Measurements from ENCODE around the gene TTLL6.
"Not testable (repeated sequence)": the region's sequence is repeated elsewhere in the genome, so short reads cannot be mapped to it uniquely, and the experiment has no call there.

The TTLL6 gene

DNA sequence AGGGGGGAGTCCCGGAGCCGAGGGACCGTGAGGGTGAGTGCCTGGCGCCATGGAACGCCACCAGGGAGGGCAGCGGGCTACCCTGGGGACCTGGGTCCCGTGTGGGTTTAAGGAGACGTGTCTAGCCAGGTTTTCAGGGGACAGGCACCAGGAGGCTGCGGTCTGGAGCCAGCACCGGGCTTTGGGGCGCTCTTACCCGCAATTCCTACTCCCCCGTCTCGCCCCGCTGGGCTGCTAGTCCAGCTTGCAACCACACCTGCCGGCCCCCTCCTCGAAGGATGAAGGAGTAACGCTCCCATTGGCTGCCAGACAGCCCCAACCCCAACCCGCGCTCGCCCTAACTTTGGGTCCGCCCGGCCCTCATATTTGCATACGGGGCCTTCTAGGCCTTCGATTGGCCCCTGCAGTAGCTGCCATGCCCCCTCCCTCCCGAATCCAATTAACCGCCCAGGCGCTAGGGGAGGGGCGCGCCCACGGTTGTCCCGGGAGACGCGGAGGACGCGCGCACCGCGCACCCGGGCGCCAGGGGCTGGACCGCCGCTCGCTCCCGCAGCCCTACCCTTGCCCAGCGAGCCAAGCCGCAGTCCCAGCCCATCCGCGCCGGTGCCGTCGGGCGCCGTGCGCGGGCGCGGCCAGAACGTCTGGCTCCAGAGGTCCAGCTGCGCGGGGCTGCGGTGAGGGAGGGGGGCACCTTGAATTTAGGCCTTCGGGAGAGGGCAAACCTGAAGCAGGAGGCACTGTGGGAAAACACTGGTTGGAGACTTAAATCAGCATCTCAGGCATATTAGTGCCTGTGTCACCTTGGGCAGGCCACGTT, at the start of gene TTLL6:
TSS of gene TTLL6 (minus strand) at position 456 of the 817 bp plus-strand sequence. CDS start at position 299, 157 bp downstream.
- peak; percentile 47 to 66 for DNase-seq (ENCODE audit: low read depth in 2 of 2)

DNA sequence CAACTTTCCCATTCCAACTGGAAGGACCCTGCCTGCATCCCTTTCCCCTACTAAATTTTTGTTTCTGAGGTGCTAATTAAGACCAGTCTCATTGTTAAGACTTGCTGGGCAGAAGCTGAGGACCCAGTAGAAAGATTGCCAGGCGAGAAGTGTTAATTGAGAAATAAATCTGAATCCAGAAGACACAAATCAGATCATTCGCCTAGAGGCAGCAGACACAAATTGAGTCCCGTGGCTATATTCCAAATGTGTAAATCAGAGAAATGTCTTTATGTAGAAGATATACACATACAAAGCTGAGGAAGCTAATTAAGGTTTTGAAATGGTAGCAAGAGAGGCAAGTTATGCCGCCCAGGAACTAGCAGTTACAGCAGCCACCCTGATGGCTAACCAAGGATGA, 43.4 kb upstream of the TTLL6 start:
- DNase-seq (ENCODE audit: low read depth in 2 of 2): no peak

- DNase-seq (ENCODE audit: low read depth in 2 of 2): no peak
Measured at GRCh38 chr17:48860034-48860433, 43.0 kb upstream of the TTLL6 start.

GRCh38 chr17:48856122-48856821, 39.2 kb upstream of the TTLL6 start:
- no peak for DNase-seq (ENCODE audit: low read depth in 2 of 2)

DNA sequence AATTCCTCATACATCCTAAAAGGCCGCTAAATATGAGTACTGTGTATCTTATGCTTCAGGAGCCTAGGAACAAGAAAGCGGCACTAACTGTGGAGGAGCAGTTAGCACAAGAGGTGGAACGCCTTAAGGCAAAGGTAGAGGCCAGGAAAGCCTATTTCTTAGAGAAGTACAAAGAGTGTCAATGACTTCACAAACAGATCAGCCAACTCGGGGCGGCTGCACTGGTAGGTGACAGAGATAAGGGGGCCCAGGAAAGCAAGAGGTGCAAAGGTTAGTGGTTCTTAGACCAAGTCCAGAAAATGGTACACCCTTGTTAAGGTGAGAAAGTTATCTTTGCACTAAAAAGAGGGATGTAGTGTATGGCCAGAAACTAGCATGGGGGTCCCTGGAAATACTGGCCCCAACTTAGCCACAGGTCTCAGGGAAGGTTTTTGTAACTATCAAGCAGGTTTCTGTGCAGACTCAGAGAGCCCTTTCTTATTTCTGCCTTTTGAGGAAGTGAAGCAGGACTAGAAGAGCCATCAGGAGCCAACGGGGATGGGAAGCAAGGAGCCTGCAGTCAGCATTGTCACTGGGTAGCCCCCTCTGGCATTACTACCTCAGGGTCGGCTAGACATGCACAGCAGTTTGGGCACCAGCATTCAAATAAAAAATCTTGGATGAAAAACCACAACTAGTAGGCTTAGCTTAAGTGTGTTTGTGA, 37.9 kb upstream of the TTLL6 start:
- no peak for DNase-seq (ENCODE audit: low read depth in 2 of 2)

DNA sequence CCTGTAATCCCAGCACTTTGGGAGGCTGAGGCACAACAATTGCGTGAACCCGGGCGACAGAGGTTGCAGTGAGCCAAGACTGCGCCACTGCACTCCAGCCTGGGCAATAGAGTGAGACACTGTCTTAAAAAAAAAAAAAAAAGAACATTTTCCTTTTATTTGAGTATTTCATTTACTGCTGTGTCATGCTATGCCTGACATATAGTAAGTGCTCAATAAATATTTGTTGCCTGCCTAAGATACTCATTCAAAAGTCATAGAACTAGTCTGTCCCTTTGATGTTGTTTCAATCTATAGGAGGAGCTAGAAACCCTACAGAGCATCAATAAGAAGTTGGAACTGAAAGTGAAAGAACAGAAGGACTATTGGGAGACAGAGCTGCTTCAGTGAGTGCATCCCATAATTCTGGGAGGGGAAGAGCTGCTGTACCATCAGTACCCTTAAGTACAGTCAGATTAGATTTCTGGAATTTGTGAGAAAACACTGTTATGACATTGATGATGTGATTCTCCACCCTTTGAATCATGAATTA, 33.8 kb upstream of the TTLL6 start:
- no peak for DNase-seq (ENCODE audit: low read depth in 2 of 2)

DNA sequence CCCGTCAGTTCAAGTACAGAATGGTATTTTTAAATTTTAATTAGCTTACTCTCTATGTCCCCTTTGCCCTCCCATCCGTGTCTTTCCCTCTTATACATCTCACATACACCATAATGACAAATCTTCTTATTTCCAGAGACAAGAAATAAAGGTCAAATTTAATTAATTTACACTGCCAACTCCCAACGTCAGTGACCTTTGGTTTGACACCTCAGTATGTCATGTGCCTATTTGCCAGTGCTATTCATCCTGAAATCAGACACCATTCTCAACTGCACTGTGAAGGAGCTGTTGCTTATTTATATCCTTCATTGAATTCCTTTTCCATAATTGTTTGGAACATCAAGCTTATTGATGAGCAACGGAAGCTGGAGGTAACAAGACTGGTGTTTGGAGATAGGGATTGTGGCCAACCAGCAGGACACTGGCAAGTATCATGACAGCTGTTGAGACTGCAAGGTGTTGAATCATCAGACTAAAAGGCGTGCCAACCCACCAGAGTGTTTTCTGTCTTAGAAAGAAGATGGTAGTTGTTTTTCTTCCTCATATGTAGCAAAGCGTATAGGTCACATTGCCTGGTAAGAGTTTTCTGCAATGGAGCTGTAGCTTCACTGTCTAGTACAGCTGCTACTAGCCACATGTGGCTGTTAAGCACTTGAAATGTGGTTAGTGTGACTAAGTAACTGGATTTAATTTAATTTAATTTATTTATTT, 26.3 kb upstream of the TTLL6 start:
- no peak for DNase-seq (ENCODE audit: low read depth in 2 of 2)

GRCh38 chr17:48842746-48843145, 25.7 kb upstream of the TTLL6 start:
- no peak for DNase-seq (ENCODE audit: low read depth in 2 of 2)

- DNase-seq (ENCODE audit: low read depth in 2 of 2): no peak
Measured at GRCh38 chr17:48841395-48841831, 24.4 kb upstream of the TTLL6 start.

DNA sequence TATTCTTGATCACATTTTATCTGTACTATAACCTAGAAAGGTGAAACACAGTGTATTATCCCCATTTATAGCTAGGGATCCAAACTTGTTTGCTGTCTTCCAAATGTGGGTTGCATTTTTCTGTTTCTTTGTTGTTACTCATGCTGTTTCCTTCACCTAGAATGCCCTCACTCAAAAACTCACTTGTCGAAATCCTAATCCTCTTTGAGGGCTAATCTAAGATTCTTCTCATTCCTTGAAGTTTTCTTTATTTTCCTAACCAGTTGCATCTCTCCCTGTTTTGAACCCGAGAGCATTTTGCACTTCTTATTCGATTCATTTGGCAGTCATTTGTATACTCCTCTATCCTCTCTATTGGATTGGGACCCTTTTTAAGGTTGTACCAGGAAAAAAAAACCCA, 23.4 kb upstream of the TTLL6 start:
- DNase-seq (ENCODE audit: low read depth in 2 of 2): no peak

- DNase-seq (ENCODE audit: low read depth in 2 of 2): not testable (repeated sequence)
Measured at GRCh38 chr17:48837458-48837857, 20.4 kb upstream of the TTLL6 start.

DNA sequence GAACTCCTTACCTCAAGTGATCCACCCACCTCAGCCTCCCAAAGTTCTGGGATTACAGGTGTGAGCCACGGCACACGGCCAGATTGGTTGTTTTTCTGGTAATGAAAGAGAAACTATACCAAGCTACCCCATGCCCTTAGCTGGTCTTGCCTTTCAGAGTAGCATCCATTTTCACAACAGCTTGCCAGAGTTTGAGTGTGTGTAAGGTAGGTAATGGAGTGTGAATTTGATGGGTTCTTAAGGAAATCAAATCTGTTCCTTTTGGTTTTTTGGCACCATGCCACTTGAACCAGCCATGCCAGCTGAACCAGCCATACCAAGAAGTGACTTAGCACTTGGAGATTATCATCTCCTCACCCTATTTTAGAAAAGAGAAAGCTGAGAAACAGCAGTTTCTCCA, 18.9 kb upstream of the TTLL6 start:
- no peak for DNase-seq (ENCODE audit: low read depth in 2 of 2)

DNA sequence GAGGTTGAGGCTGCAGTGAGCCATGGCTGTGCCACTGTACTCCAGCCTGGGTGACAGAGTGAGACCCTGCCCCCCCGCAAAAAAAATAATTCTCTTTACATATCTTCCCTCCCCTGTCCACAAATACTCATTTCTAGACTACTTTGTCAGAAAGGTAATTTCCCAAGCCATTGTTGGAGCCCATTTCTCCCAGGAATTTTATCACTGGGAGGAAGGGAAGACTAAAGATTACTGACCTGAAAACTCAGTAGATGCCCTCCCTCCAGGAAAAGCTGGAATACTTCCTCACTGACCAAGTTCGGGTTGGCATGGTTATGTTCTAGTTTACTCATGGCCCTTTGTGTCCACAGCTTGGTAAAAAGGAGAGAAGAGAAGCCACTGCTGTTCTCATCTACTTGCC, 17.9 kb upstream of the TTLL6 start:
- no peak for DNase-seq (ENCODE audit: low read depth in 2 of 2)

DNA sequence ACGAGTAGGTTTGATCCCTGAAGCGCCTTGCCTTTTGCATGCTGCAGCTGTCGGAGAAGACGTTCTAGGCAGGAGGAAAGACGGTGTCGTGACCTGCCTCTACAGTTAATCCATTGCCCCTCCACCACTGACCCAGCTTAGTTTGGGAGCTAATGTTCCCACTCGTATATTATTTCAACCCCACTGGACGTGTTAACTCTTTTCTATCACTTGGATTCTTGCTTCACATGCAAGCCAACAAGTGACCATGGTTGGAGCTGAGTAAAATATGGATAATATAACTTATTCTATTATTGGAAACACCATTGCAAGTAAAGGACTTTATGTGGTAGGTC, 14.5 kb upstream of the TTLL6 start:
- DNase-seq (ENCODE audit: low read depth in 2 of 2): no peak

GRCh38 chr17:48830840-48831548, 14.0 kb upstream of the TTLL6 start, which contains the start of gene CALCOCO2:
CALCOCO2 (plus strand) TSS chr17:48831035; CDS start chr17:48841708, 10,673 bp downstream.
- DNase-seq (ENCODE audit: low read depth in 2 of 2): peak; percentile 84 to 86

DNA sequence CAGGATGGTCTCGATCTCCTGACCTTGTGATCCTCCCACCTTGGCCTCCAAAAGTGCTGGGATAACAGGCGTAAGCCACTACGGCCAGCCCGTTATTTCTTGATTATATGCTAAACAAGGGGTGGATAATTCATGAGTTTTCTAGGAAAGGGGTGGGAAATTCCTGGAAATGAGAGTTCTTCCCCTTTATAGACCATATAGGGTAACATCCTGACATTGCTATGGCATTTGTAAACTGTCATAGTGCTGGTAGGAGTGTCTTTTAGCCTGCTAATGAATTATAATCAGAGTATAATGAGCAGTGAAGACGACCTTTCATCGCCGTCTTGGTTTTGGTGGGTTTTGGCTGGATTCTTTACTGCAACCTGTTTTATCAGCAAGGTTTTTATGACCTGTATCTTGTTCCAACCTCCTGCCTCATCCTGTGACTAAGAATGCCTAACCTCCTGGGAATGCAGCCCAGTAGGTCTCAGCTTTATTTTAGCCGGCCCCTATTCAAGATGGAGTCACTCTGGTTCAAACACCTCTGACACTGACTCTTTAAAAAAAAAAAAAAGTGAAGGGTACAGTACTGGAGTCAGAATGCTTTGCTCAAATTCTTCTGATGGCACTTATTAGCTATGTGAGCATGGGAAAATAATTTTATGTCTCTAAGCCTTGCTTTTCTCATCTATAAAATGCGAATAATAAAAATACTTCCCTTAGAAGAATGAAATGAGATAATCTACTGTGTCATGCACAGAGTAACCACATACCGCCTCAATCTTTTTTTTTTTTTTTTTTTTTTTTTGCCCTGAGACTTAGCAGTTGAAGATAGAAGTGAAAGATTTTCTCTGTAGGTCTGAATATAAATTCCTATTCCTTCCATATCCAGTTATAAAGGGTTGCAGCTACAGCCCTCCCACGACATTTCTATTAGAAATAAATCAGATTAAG, 8.7 kb upstream of the TTLL6 start:
- DNase-seq (ENCODE audit: low read depth in 2 of 2): no peak

GRCh38 chr17:48820936-48821335, 3.9 kb upstream of the TTLL6 start:
- DNase-seq (ENCODE audit: low read depth in 2 of 2): not testable (repeated sequence)

- DNase-seq (ENCODE audit: low read depth in 2 of 2): no peak
Measured at GRCh38 chr17:48819466-48819865, 2.4 kb upstream of the TTLL6 start.

GRCh38 chr17:48818361-48818841, 1.4 kb upstream of the TTLL6 start:
- DNase-seq (ENCODE audit: low read depth in 2 of 2): no peak

DNA sequence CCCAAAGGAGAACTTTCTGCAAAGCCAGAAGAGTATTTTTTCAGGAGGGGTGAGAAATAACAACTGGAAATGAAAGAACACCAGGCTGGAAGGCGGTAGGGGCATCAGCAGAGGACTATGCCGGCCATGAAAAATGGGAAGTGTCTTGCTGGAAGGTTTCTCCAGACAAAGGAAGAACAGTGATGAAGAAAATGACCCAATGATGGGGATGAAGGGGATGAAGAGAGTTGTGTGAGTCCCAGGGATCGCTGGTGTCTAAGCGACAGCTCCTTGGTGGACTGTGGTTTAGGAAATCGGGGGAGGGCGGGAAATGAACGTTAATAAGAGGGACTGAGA, 623 bp downstream of the TTLL6 start:
- DNase-seq (ENCODE audit: low read depth in 2 of 2): no peak
